Fibroblast of skin of right quadriceps (primary cell): Measurements from ENCODE around the gene ARSI.

Source experiments
- DNase-seq: peaks from one replicate; pipeline ENCODE4 v3.0.0-alpha.2; 2013

Gene ARSI

GRCh38 chr5:150325426-150325825, 22.7 kb upstream of the ARSI start:
- no peak for DNase-seq

- no peak for DNase-seq
Observed at GRCh38 chr5:150323819-150324218, 21.1 kb upstream of the ARSI start.

GRCh38 chr5:150323092-150323491, 20.4 kb upstream of the ARSI start:
- no peak for DNase-seq

GRCh38 chr5:150322202-150322601, 19.5 kb upstream of the ARSI start:
- peak; percentile 42 for DNase-seq

GRCh38 chr5:150321784-150322183, 19.1 kb upstream of the ARSI start:
- DNase-seq: no peak

GRCh38 chr5:150321211-150321610, 18.5 kb upstream of the ARSI start:
- no peak for DNase-seq

- DNase-seq: peak; percentile 77
Observed at GRCh38 chr5:150320044-150320613, 17.4 kb upstream of the ARSI start.

- DNase-seq: no peak
Observed at GRCh38 chr5:150319484-150319790, 16.7 kb upstream of the ARSI start.

- no peak for DNase-seq
Observed at GRCh38 chr5:150318613-150319483, 16.1 kb upstream of the ARSI start.

- peak; percentile 93 for DNase-seq
Observed at GRCh38 chr5:150317048-150318003, 14.6 kb upstream of the ARSI start.

- no peak for DNase-seq
Observed at GRCh38 chr5:150316320-150316719, 13.6 kb upstream of the ARSI start.

GRCh38 chr5:150315245-150315644, 12.5 kb upstream of the ARSI start:
- DNase-seq: no peak

- no peak for DNase-seq
Observed at GRCh38 chr5:150313921-150314716, 11.4 kb upstream of the ARSI start.

GRCh38 chr5:150313501-150313900, 10.8 kb upstream of the ARSI start:
- no peak for DNase-seq

- no peak for DNase-seq
Observed at GRCh38 chr5:150312518-150312917, 9.8 kb upstream of the ARSI start.

GRCh38 chr5:150311015-150311692, 8.4 kb upstream of the ARSI start:
- DNase-seq: no peak

GRCh38 chr5:150310246-150310645, 7.5 kb upstream of the ARSI start:
- DNase-seq: no peak

GRCh38 chr5:150309886-150310239, 7.2 kb upstream of the ARSI start:
- DNase-seq: no peak

- DNase-seq: no peak
Observed at GRCh38 chr5:150309101-150309885, 6.6 kb upstream of the ARSI start.

GRCh38 chr5:150307617-150308426, 5.1 kb upstream of the ARSI start:
- no peak for DNase-seq

GRCh38 chr5:150306775-150307174, 4.1 kb upstream of the ARSI start:
- DNase-seq: no peak
